Measurements from ENCODE around the gene GMPPA. TPM values are rescaled to one million over a fixed set of nuclear protein-coding genes. Genes with fewer than 3 reads are reported as not detected.

Gene GMPPA
- total and polyA plus RNA-seq, 2 experiments from 2014 or later: 67.8 to 76.5 TPM

- 0% methylated on average over 3 of the region's 3 CpGs for WGBS (ENCODE audit: low lambda C conversion rate, missing lambda C conversion rate)
- peaks cover 23% of the 10 kb centered on the region for H3K4me1 ChIP-seq (ENCODE audit: insufficient read depth)
- peak overlapping the region; percentile 40 for H2AFZ ChIP-seq
Observed at GRCh38 chr2:219499058-219499307, 292 bp downstream of the GMPPA start.

GRCh38 chr2:219499555-219499954, 864 bp downstream of the GMPPA start:
- no peak overlapping the region for H2AFZ ChIP-seq
- TF ChIP-seq EZH2 (IDR thresholded peaks at IDR 0.05; ENCODE audit: borderline replicate concordance): no peak
- no peak for TF ChIP-seq EZH2phosphoT487 (IDR thresholded peaks at IDR 0.05; ENCODE audit: low read depth, severe bottlenecking, unreplicated experiment)
- TF ChIP-seq CTCF (IDR thresholded peaks at IDR 0.05; ENCODE audit: poor library complexity): no peak
- no peak overlapping the region for H3K27ac ChIP-seq
- H3K4me3 ChIP-seq: peak overlapping the region; percentile 31
- H3K4me1 ChIP-seq (ENCODE audit: insufficient read depth): peaks cover 23% of the 10 kb centered on the region
- H3K79me2 ChIP-seq: peaks cover 12% of the 10 kb centered on the region
- H3K4me2 ChIP-seq: peak overlapping the region; percentile 84
- DNase-seq (ENCODE audit: low spot score): no peak
- no peaks in the 10 kb centered on the region for H3K36me3 ChIP-seq (replicated peaks; ENCODE audit: insufficient read depth, low read depth)
- no peaks in the 10 kb centered on the region for H3K9me2 ChIP-seq (replicated peaks; ENCODE audit: insufficient read depth)
- no peaks in the 10 kb centered on the region for H4K20me1 ChIP-seq (ENCODE audit: insufficient read depth, poor library complexity, severe bottlenecking)
- H3K27me3 ChIP-seq: peaks cover 29% of the 10 kb centered on the region
- WGBS (ENCODE audit: low lambda C conversion rate, missing lambda C conversion rate): 84% methylated on average over 1 of the region's 1 CpG
- H3K9me3 ChIP-seq (ENCODE audit: low read depth): no peaks in the 10 kb centered on the region

More at GRCh38 chr2:219499058-219499307, 292 bp downstream of the GMPPA start:
- Histone ChIP-seq H3K9me3 (ENCODE audit: low read depth) (no peaks in the 10 kb centered on the region), H3K4me3 (peak overlapping the region; percentile 31), H4K20me1 (ENCODE audit: insufficient read depth, poor library complexity, severe bottlenecking) (no peaks in the 10 kb centered on the region), H3K9me2 (replicated peaks; ENCODE audit: insufficient read depth) (no peaks in the 10 kb centered on the region), H3K79me2 (peaks cover 12% of the 10 kb centered on the region), H3K27me3 (peaks cover 35% of the 10 kb centered on the region), H3K27ac (peak overlapping the region; percentile 59), H3K36me3 (replicated peaks; ENCODE audit: insufficient read depth, low read depth) (no peaks in the 10 kb centered on the region), H3K4me2 (peak overlapping the region; percentile 84)
- DNase-seq (ENCODE audit: low spot score): no peak
- TF ChIP-seq EZH2 (IDR thresholded peaks at IDR 0.05; ENCODE audit: borderline replicate concordance) (no peak), CTCF (IDR thresholded peaks at IDR 0.05; ENCODE audit: poor library complexity) (no peak), EZH2phosphoT487 (IDR thresholded peaks at IDR 0.05; ENCODE audit: low read depth, severe bottlenecking, unreplicated experiment) (no peak)

- Histone ChIP-seq H3K4me1 (ENCODE audit: insufficient read depth) (peaks cover 23% of the 10 kb centered on the region), H3K27ac (no peak overlapping the region), H3K4me3 (no peak overlapping the region), H3K79me2 (peaks cover 12% of the 10 kb centered on the region), H3K9me2 (replicated peaks; ENCODE audit: insufficient read depth) (no peaks in the 10 kb centered on the region), H4K20me1 (ENCODE audit: insufficient read depth, poor library complexity, severe bottlenecking) (no peaks in the 10 kb centered on the region), H3K27me3 (peaks cover 23% of the 10 kb centered on the region), H3K4me2 (peak overlapping the region; percentile 84), H3K9me3 (ENCODE audit: low read depth) (no peaks in the 10 kb centered on the region), H2AFZ (no peak overlapping the region), H3K36me3 (replicated peaks; ENCODE audit: insufficient read depth, low read depth) (no peaks in the 10 kb centered on the region)
- 79% methylated on average over 2 of the region's 2 CpGs for WGBS (ENCODE audit: low lambda C conversion rate, missing lambda C conversion rate)
- DNase-seq (ENCODE audit: low spot score): no peak
- TF ChIP-seq CTCF (IDR thresholded peaks at IDR 0.05; ENCODE audit: poor library complexity): peak; percentile 18
- no peak for TF ChIP-seq EZH2 (IDR thresholded peaks at IDR 0.05; ENCODE audit: borderline replicate concordance)
Observed at GRCh38 chr2:219500135-219500534, 1.4 kb downstream of the GMPPA start.

GRCh38 chr2:219501849-219502248, 3.2 kb downstream of the GMPPA start:
- Histone ChIP-seq H3K4me3 (no peak overlapping the region), H3K36me3 (replicated peaks; ENCODE audit: insufficient read depth, low read depth) (no peaks in the 10 kb centered on the region), H2AFZ (no peak overlapping the region), H3K4me2 (no peak overlapping the region), H3K27me3 (peaks cover 8% of the 10 kb centered on the region), H3K9me2 (replicated peaks; ENCODE audit: insufficient read depth) (no peaks in the 10 kb centered on the region), H4K20me1 (ENCODE audit: insufficient read depth, poor library complexity, severe bottlenecking) (no peaks in the 10 kb centered on the region), H3K79me2 (peaks cover 12% of the 10 kb centered on the region), H3K4me1 (ENCODE audit: insufficient read depth) (peaks cover 22% of the 10 kb centered on the region), H3K9me3 (ENCODE audit: low read depth) (no peaks in the 10 kb centered on the region), H3K27ac (no peak overlapping the region)
- TF ChIP-seq EZH2phosphoT487 (IDR thresholded peaks at IDR 0.05; ENCODE audit: low read depth, severe bottlenecking, unreplicated experiment) (no peak), CTCF (IDR thresholded peaks at IDR 0.05; ENCODE audit: poor library complexity) (no peak), EZH2 (IDR thresholded peaks at IDR 0.05; ENCODE audit: borderline replicate concordance) (no peak)
- 86% methylated on average over 14 of the region's 14 CpGs for WGBS (ENCODE audit: low lambda C conversion rate, missing lambda C conversion rate)
- DNase-seq (ENCODE audit: low spot score): no peak
